Activated naive CD4-positive, alpha-beta T cell treated with anti-CD3 and anti-CD28 coated beads, Interleukin-2, amount 50 U/mL, for 72 hours (primary cell): ENCODE results near the gene S100A9. TPM values are rescaled to one million over a fixed set of nuclear protein-coding genes. Genes with fewer than 3 reads are reported as not detected.
"Not testable (repeated sequence)": the region's sequence is repeated elsewhere in the genome, so short reads cannot be mapped to it uniquely, and the experiment has no call there.

Experiments used
- ATAC-seq, 2 donors: fragments of 150-1000 bp; cut with Tn5 transposase; 2 replicates each; pipeline ENCODE4 v1.10.0; 2021; ENCODE audit warnings: mild to moderate bottlenecking in 2 of 2, moderate library complexity in 2 of 2
- DNase-seq, 2 donors: peaks; one replicate each; pipeline ENCODE4 v3.0.0; 2021 to 2022; ENCODE audit warnings: low spot score in 2 of 2
- H3K27ac Mint-ChIP-seq, 2 donors: one replicate each; pipeline ENCODE4 v1.8.0; 2022; ENCODE audit warnings: mild to moderate bottlenecking in 2 of 2, mixed read lengths in 2 of 2
- H3K36me3 Mint-ChIP-seq, 2 donors: one replicate each; pipeline ENCODE4 v1.8.0; 2022; ENCODE audit warnings: mixed read lengths in 2 of 2
- H3K9me3 Mint-ChIP-seq, 2 donors: one replicate each; pipeline ENCODE4 v1.8.0; 2022; ENCODE audit warnings: mixed read lengths in 2 of 2
- total RNA-seq, 2 donors: library from RNA; stranded (reverse); gene quantifications; one replicate each; pipeline ENCODE4 v1.2.3, GENCODE V29; 2022

The S100A9 gene
- total RNA-seq, 2 donors from 2014 or later, result 0.73 to 1.4 TPM

DNA sequence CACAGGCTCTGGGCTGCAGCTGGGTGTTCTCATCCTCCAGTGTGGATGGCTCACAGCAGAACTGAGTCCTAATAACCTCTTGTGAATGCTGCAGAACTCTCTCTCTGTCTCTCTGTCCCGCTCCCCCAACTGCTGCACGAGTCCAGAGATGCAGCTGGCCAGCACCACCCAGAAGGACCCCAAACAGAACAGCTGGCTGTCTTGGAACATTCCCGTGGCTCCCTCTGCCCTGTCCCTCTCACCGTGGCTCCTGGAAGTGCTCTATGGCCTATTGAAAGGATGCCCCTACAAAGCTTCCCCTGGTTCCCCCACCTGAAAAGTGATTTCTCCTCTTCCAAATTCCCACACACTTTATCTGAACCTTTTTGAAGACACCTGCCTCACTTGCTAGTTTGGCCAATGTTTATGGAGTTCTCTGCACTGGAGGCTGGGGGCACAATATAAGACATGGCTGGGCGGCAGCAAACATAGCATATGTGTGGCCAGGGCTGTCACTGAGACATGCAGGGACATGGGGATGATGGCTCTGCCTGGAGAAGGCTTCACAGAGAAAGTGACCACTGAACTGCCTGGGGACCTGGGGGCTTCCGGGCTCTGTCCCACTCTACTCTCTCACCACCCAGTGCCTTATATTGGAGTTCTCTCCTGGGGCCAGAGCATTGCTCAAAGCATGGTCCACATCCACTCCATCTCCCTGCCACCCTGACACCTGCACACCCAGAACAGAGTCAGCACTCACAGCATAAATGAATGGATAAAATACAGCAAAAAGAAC lies 48.4 kb downstream of the S100A9 start:
- ATAC-seq, result not testable (repeated sequence)

DNA sequence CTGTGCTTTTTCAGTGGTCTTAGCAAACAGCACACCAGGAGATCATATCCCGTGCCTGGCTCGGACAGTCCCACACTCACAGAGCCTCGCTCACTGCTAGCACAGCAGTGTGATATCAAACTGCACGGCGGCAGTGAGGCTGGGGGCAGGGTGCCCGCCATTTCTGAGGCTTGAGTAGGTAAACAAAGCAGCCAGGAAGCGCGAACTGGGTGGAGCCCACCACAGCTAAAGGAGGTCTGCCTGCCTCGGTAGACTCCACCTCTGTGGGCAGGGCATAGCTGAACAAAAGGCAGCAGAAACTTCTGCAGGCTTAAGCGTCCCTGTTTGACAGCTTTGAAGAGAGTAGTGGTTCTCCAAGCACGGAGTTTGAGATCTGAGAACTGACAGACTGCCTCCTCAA lies 49.6 kb downstream of the S100A9 start:
- not testable (repeated sequence) for ATAC-seq, H3K36me3 Mint-ChIP-seq, H3K27ac Mint-ChIP-seq, H3K9me3 Mint-ChIP-seq, DNase-seq

More for the DNA sequence above, 48.4 kb downstream of the S100A9 start:
- not testable (repeated sequence) for H3K27ac Mint-ChIP-seq, H3K36me3 Mint-ChIP-seq, H3K9me3 Mint-ChIP-seq, DNase-seq

Other genes with a start within 250 kb of the S100A9 start
- gene SPRR2F, start 244.3 kb upstream of the S100A9 start, total RNA-seq, result not detected
- not detected for gene SPRR2G, start 207.0 kb upstream of the S100A9 start, total RNA-seq
- gene LELP1, start 154.4 kb upstream of the S100A9 start, total RNA-seq, result not detected
- not detected for gene PRR9, start 140.3 kb upstream of the S100A9 start, total RNA-seq
- gene LORICRIN, start 98.2 kb upstream of the S100A9 start, total RNA-seq, result not detected
- not detected for gene PGLYRP3, start 44.9 kb upstream of the S100A9 start, total RNA-seq
- gene PGLYRP4, start 9.0 kb upstream of the S100A9 start, total RNA-seq, result not detected
- not detected for gene S100A12, start 17.8 kb downstream of the S100A9 start, total RNA-seq
- gene S100A8, start 33.2 kb downstream of the S100A9 start, total RNA-seq, result not detected
- not detected for gene S100A7A, start 58.7 kb downstream of the S100A9 start, total RNA-seq
- gene S100A7, start 102.8 kb downstream of the S100A9 start, total RNA-seq, result not detected
- 100 to 1,000 TPM; 260 to 445 TPM for gene S100A6, start 178.1 kb downstream of the S100A9 start, total RNA-seq
- 1 to 10 TPM; 2.0 to 3.9 TPM for gene S100A5, start 183.1 kb downstream of the S100A9 start, total RNA-seq
- 100 to 1,000 TPM; 186 to 368 TPM for gene S100A4, start 188.0 kb downstream of the S100A9 start, total RNA-seq
- not detected for gene S100A3, start 191.4 kb downstream of the S100A9 start, total RNA-seq
- 1 to 10 TPM; 1.0 to 7.8 TPM for gene S100A2, start 208.0 kb downstream of the S100A9 start, total RNA-seq